ENCODE results near the gene SLCO3A1. TPM values are rescaled to one million over a fixed set of nuclear protein-coding genes. Genes with fewer than 3 reads are reported as not detected.
"Not testable (repeated sequence)": the region's sequence is repeated elsewhere in the genome, so short reads cannot be mapped to it uniquely, and the experiment has no call there.

The SLCO3A1 gene
- total RNA-seq, 2 experiments from 2014 or later = 8.5 to 40.0 TPM

- no peaks in the 10 kb centered on the region for H3K9me2 ChIP-seq (ENCODE audit: insufficient read depth, low read length)
- H3K4me2 ChIP-seq (ENCODE audit: low read length) = no peak overlapping the region
- DNase-seq (ENCODE audit: low spot score) = peak; percentile 1
- H3K4me1 ChIP-seq (ENCODE audit: insufficient read depth, low read length, poor library complexity, severe bottlenecking) = no peaks in the 10 kb centered on the region
- BruUV-seq (replicated peaks) = no TSS peak
- H2AFZ ChIP-seq (ENCODE audit: low read length) = no peak overlapping the region
- TF ChIP-seq EZH2phosphoT487 (IDR thresholded peaks at IDR 0.05; ENCODE audit: borderline replicate concordance, low read depth, low read length) (no peak), CTCF (conservative IDR thresholded peaks at IDR 0.05; ENCODE audit: low read length) (0 out of 2 replicates have a peak, but pooled peaks have one; percentile 25)
- CTCF ChIA-PET (ENCODE audit: unreplicated experiment) = no interaction called here
- POLR2A ChIA-PET = no interaction called here
- H4K20me1 ChIP-seq (ENCODE audit: insufficient read depth, low read length) = no peaks in the 10 kb centered on the region
- no peak overlapping the region for H3K27ac ChIP-seq (ENCODE audit: low read depth, low read length, poor library complexity, severe bottlenecking)
- no peaks in the 10 kb centered on the region for H3K9me3 ChIP-seq (ENCODE audit: low read length)
- intact Hi-C loops (cut with micrococcal nuclease; ENCODE audit: unreplicated experiment) = no loop called here
- no peak overlapping the region for H3K4me3 ChIP-seq (ENCODE audit: low read depth, low read length, poor library complexity, severe bottlenecking)
- no peaks in the 10 kb centered on the region for H3K79me2 ChIP-seq (ENCODE audit: insufficient read depth, low read depth, low read length)
- no peaks in the 10 kb centered on the region for H3K36me3 ChIP-seq (ENCODE audit: insufficient read depth, low read length)
Measured at GRCh38 chr15:92205255-92205739, 351.8 kb downstream of the SLCO3A1 start.

- BruUV-seq (replicated peaks); DNase-seq (ENCODE audit: low spot score); H3K27ac ChIP-seq (ENCODE audit: low read depth, low read length, poor library complexity, severe bottlenecking); H4K20me1 ChIP-seq (ENCODE audit: insufficient read depth, low read length); H3K9me3 ChIP-seq (ENCODE audit: low read length); H3K4me3 ChIP-seq (ENCODE audit: low read depth, low read length, poor library complexity, severe bottlenecking); H3K79me2 ChIP-seq (ENCODE audit: insufficient read depth, low read depth, low read length); POLR2A ChIA-PET; intact Hi-C loops (cut with micrococcal nuclease; ENCODE audit: unreplicated experiment); CTCF ChIA-PET (ENCODE audit: unreplicated experiment); H3K9me2 ChIP-seq (ENCODE audit: insufficient read depth, low read length); H3K36me3 ChIP-seq (ENCODE audit: insufficient read depth, low read length); H2AFZ ChIP-seq (ENCODE audit: low read length); H3K4me2 ChIP-seq (ENCODE audit: low read length); H3K4me1 ChIP-seq (ENCODE audit: insufficient read depth, low read length, poor library complexity, severe bottlenecking): not testable (repeated sequence)
Measured at GRCh38 chr15:92207601-92208000, 354.1 kb downstream of the SLCO3A1 start.
